ENCODE data around the gene TKFC. TPM values are rescaled to one million over a fixed set of nuclear protein-coding genes. Genes with fewer than 3 reads are reported as not detected.

The TKFC gene
- total RNA-seq, 4 donors from 2014 or later, result 32.9 to 103 (median 40.4) TPM

DNA sequence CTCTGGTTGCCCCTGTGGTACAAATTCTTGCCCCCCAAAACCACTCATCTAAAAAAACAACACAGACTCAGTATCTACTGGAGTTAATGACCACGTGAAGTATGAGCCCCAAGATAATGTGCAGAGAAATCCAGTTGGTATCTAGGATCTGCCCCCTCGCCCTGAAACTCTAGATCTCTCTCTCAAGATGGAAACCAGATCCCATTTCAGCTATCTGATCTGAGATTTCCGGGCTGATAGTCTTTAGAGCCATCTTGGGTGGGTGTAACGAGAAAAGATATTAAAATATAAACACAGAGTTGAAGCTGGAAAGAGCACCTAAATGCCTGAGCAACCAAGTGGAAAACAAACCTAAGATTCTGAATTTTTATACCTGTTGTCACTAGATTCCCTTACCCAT, 23.9 kb upstream of the TKFC start:
- H3K4me3 ChIP-seq, result no peak overlapping the region
- no peak overlapping the region for H3K27ac ChIP-seq
- H3K27me3 ChIP-seq, result no peaks in the 10 kb centered on the region
- TF ChIP-seq EP300 (IDR thresholded peaks at IDR 0.05; ENCODE audit: low read depth) (no peak), POLR2AphosphoS5 (IDR thresholded peaks at IDR 0.05) (no peak), POLR2A (IDR thresholded peaks at IDR 0.05) (no peak)
- TF ChIP-seq, protein P1, sequence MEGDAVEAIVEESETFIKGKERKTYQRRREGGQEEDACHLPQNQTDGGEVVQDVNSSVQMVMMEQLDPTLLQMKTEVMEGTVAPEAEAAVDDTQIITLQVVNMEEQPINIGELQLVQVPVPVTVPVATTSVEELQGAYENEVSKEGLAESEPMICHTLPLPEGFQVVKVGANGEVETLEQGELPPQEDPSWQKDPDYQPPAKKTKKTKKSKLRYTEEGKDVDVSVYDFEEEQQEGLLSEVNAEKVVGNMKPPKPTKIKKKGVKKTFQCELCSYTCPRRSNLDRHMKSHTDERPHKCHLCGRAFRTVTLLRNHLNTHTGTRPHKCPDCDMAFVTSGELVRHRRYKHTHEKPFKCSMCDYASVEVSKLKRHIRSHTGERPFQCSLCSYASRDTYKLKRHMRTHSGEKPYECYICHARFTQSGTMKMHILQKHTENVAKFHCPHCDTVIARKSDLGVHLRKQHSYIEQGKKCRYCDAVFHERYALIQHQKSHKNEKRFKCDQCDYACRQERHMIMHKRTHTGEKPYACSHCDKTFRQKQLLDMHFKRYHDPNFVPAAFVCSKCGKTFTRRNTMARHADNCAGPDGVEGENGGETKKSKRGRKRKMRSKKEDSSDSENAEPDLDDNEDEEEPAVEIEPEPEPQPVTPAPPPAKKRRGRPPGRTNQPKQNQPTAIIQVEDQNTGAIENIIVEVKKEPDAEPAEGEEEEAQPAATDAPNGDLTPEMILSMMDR (IDR thresholded peaks at IDR 0.05), result no peak
- WGBS, 2 donors (ENCODE audit: low coverage in 1 of 2), result 92 to 96% methylated on average over 4 of the region's 4 CpGs
- no peaks in the 10 kb centered on the region for H3K9me3 ChIP-seq
- H3K4me1 ChIP-seq, result no peaks in the 10 kb centered on the region
- intact Hi-C loops (cut with DNase I; ENCODE audit: low total_unique reads) (no loop called here), in situ Hi-C loops (cut with MboI; ENCODE audit: low pct_ligation_motif_present in 1 of 4, low pct_unique_long_range_greater_than_20kb in 1 of 4, low sequenced_read_pairs in 3 of 4) (no loop called here)
- peaks cover 0 to 78% (median 39%) of the 10 kb centered on the region in 4 donors for H3K36me3 ChIP-seq
- no peak for DNase-seq

DNA sequence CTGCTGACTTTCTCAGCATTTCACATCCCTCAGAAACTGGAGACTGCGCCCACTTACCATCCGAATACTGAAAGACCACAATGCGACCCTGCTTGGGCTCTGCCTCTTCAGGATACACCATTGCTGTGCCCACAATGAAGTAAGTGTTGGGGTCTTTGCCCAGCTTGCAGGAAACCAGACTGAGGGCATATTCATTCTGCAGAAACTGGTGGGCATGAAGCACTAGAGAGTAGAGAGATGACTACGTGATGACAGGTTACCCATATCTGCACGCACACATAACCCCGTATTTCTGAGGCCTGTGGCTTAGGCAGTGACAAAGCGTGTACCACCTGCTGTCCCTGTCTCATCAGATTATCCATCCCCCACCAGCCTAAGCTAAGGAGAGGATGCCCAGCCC, 23.3 kb upstream of the TKFC start:
- Histone ChIP-seq H3K9me3 (no peaks in the 10 kb centered on the region), H3K4me3 (no peak overlapping the region), H3K27me3 (no peaks in the 10 kb centered on the region), H3K4me1 (no peaks in the 10 kb centered on the region), H3K36me3 (peaks cover 0 to 84% (median 39%) of the 10 kb centered on the region in 4 donors), H3K27ac (no peak overlapping the region)
- intact Hi-C loops (cut with DNase I; ENCODE audit: low total_unique reads), result no loop called here
- TF ChIP-seq EP300 (IDR thresholded peaks at IDR 0.05; ENCODE audit: low read depth) (no peak), POLR2A (IDR thresholded peaks at IDR 0.05) (no peak), POLR2AphosphoS5 (IDR thresholded peaks at IDR 0.05) (no peak)
- TF ChIP-seq, protein P1 (IDR thresholded peaks at IDR 0.05), result no peak
- 91 to 94% methylated on average over 3 to 7 of the region's 7 CpGs for WGBS, 2 donors (ENCODE audit: low coverage in 1 of 2)
- no peak for DNase-seq
- in situ Hi-C loops (cut with MboI; ENCODE audit: low pct_ligation_motif_present in 1 of 4, low pct_unique_long_range_greater_than_20kb in 1 of 4, low sequenced_read_pairs in 3 of 4), result no loop called here

DNA sequence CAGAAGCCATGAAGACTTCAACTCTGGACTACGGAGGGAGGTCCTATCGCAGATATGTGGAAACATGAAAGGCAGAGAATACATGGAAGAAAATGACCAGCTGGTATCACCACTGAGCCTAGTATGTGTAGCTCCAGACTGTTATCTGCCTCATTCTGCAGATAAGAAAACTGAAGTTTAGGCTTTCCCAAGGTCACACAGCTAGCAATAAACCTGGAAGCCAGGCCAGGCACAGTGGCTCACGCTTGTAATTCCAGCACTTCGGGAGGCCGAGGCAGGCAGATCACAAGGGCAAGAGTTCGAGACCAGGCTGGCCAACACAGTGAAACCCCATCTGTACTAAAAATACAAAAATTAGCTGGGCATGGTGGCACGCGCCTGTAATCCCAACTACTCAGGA, 22.3 kb upstream of the TKFC start:
- DNase-seq, result no peak
- in situ Hi-C loops (cut with MboI; ENCODE audit: low pct_ligation_motif_present in 1 of 4, low pct_unique_long_range_greater_than_20kb in 1 of 4, low sequenced_read_pairs in 3 of 4), result no loop called here
- TF ChIP-seq, protein P1 (IDR thresholded peaks at IDR 0.05), result no peak
- TF ChIP-seq EP300 (IDR thresholded peaks at IDR 0.05; ENCODE audit: low read depth) (no peak), POLR2A (IDR thresholded peaks at IDR 0.05) (no peak), POLR2AphosphoS5 (IDR thresholded peaks at IDR 0.05) (no peak)
- H3K27me3 ChIP-seq, result no peaks in the 10 kb centered on the region
- H3K36me3 ChIP-seq, result peaks cover 0 to 91% (median 39%) of the 10 kb centered on the region in 4 donors
- no peaks in the 10 kb centered on the region for H3K9me3 ChIP-seq
- no peaks in the 10 kb centered on the region for H3K4me1 ChIP-seq
- H3K27ac ChIP-seq, result no peak overlapping the region
- H3K4me3 ChIP-seq, result no peak overlapping the region
- whole genome bisulfite sequencing, 2 donors (ENCODE audit: low coverage in 1 of 2), result 81 to 86% methylated on average over 7 to 8 of the region's 8 CpGs
- intact Hi-C loops (cut with DNase I; ENCODE audit: low total_unique reads), result no loop called here

DNA sequence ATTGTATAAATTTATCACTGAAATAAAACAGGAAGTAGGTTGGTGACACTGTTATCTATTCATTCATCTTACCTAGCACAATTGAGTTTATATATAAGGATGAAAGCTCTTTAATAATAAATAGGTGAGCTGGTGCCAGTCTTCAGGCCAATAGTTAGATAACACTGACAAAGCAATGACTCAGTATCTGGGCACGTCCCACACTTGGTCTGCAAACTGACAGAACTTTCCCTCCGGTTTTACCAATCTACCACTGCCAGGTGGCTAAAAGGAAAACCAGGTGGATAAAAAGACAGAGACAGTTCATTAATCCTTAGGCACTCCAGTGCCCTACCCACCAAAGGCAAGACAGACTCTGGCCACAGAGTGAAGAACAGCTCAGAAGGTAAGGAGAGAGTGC, 17.8 kb upstream of the TKFC start:
- WGBS, 2 donors (ENCODE audit: low coverage in 1 of 2), result 91% methylated on average over 2 of the region's 2 CpGs; no CpG with 5 or more reads in 1 of the 2 donors
- Histone ChIP-seq H3K36me3 (peaks cover 0 to 86% (median 33%) of the 10 kb centered on the region in 4 donors), H3K27ac (no peak overlapping the region), H3K27me3 (no peaks in the 10 kb centered on the region), H3K9me3 (no peaks in the 10 kb centered on the region), H3K4me1 (no peaks in the 10 kb centered on the region), H3K4me3 (no peak overlapping the region)
- in situ Hi-C loops (cut with MboI; ENCODE audit: low pct_ligation_motif_present in 1 of 4, low pct_unique_long_range_greater_than_20kb in 1 of 4, low sequenced_read_pairs in 3 of 4) (no loop called here), intact Hi-C loops (cut with DNase I; ENCODE audit: low total_unique reads) (no loop called here)
- no peak for DNase-seq
- no peak for TF ChIP-seq POLR2AphosphoS5 (IDR thresholded peaks at IDR 0.05)
- no peak for TF ChIP-seq POLR2A (IDR thresholded peaks at IDR 0.05)
- TF ChIP-seq, protein P1 (IDR thresholded peaks at IDR 0.05), result no peak
- no peak for TF ChIP-seq EP300 (IDR thresholded peaks at IDR 0.05; ENCODE audit: low read depth)
